BE2C (cell line): Measurements from ENCODE around the gene TAF1C.

ENCODE experiments used
- DNase-seq: peaks from one replicate; pipeline ENCODE4 v3.0.0-alpha.2; 2020
- H3K27me3 ChIP-seq: fragments of 250-450 bp; sonication (Bioruptor Pico); 2 replicates; pipeline ENCODE4 v1.5.1; 2020; ENCODE audit warnings: mild to moderate bottlenecking
- H3K36me3 ChIP-seq: fragments of 250-450 bp; sonication (Bioruptor Pico); 2 replicates; pipeline ENCODE4 v1.5.1; 2020; ENCODE audit warnings: mild to moderate bottlenecking
- H3K4me1 ChIP-seq: fragments of 250-450 bp; sonication (Bioruptor Pico); 2 replicates; pipeline ENCODE4 v1.5.1; 2020
- H3K4me3 ChIP-seq: 2 replicates; pipeline ENCODE4 v1.5.1; 2011; ENCODE audit warnings: low read depth, low read length
- H3K9me3 ChIP-seq: fragments of 250-450 bp; sonication (Bioruptor Pico); 2 replicates; pipeline ENCODE4 v1.5.1; 2020
- CTCF ChIP-seq: IDR thresholded peaks from 2 replicates; pipeline ENCODE4 v1.5.1; 2012; ENCODE audit warnings: mild to moderate bottlenecking, low read depth, low read length

TAF1C gene

GRCh38 chr16:84193480-84193879 lies 6.6 kb upstream of the TAF1C start:
- no peaks in the 10 kb centered on the region for H3K36me3 ChIP-seq
- no peaks in the 10 kb centered on the region for H3K4me1 ChIP-seq
- no peak for TF ChIP-seq CTCF
- no peak for DNase-seq
- H3K9me3 ChIP-seq = no peaks in the 10 kb centered on the region
- no peaks in the 10 kb centered on the region for H3K27me3 ChIP-seq
- H3K4me3 ChIP-seq = no peak overlapping the region

GRCh38 chr16:84191466-84191865 lies 4.6 kb upstream of the TAF1C start:
- no peak for TF ChIP-seq CTCF
- no peak overlapping the region for H3K4me3 ChIP-seq
- no peaks in the 10 kb centered on the region for H3K36me3 ChIP-seq
- no peaks in the 10 kb centered on the region for H3K27me3 ChIP-seq
- no peaks in the 10 kb centered on the region for H3K9me3 ChIP-seq
- no peaks in the 10 kb centered on the region for H3K4me1 ChIP-seq
- DNase-seq = no peak

- Histone ChIP-seq H3K27me3 (no peaks in the 10 kb centered on the region), H3K9me3 (no peaks in the 10 kb centered on the region), H3K4me3 (no peak within 1 kb of the TSS), H3K4me1 (no peaks in the 10 kb centered on the region), H3K36me3 (no peaks in the 10 kb centered on the region)
- no peak for TF ChIP-seq CTCF
- no peak for DNase-seq
These were observed 4.0 kb upstream of the TAF1C start, which contains the start of gene ADAD2 for GRCh38 chr16:84190731-84191388. Gene ADAD2, plus strand, starts transcription at chr16:84191157. Its CDS starts 74 bp downstream, at chr16:84191231.

- H3K9me3 ChIP-seq = no peaks in the 10 kb centered on the region
- no peaks in the 10 kb centered on the region for H3K4me1 ChIP-seq
- no peaks in the 10 kb centered on the region for H3K27me3 ChIP-seq
- H3K4me3 ChIP-seq = no peak overlapping the region
- H3K36me3 ChIP-seq = peaks cover 38% of the 10 kb centered on the region
- no peak for DNase-seq
- no peak for TF ChIP-seq CTCF
These were observed 2.1 kb downstream of the TAF1C start for GRCh38 chr16:84184775-84185174.

GRCh38 chr16:84183911-84184591 lies 2.8 kb downstream of the TAF1C start:
- TF ChIP-seq CTCF = peak; percentile 82
- H3K4me3 ChIP-seq = no peak overlapping the region
- H3K27me3 ChIP-seq = no peaks in the 10 kb centered on the region
- no peaks in the 10 kb centered on the region for H3K4me1 ChIP-seq
- peak; percentile 65 for DNase-seq
- no peaks in the 10 kb centered on the region for H3K9me3 ChIP-seq
- peaks cover 44% of the 10 kb centered on the region for H3K36me3 ChIP-seq

- H3K36me3 ChIP-seq = peaks cover 48% of the 10 kb centered on the region
- H3K4me3 ChIP-seq = no peak overlapping the region
- TF ChIP-seq CTCF = no peak
- H3K4me1 ChIP-seq = no peaks in the 10 kb centered on the region
- H3K9me3 ChIP-seq = no peaks in the 10 kb centered on the region
- H3K27me3 ChIP-seq = no peaks in the 10 kb centered on the region
- DNase-seq = no peak
These were observed 3.3 kb downstream of the TAF1C start for GRCh38 chr16:84183572-84183875.
